ENCODE data around the gene WRAP73. TPM values are rescaled to one million over a fixed set of nuclear protein-coding genes. Genes with fewer than 3 reads are reported as not detected.

WRAP73 gene
- total RNA-seq, 4 donors from 2014 or later = 16.8 to 20.5 (median 19.5) TPM

DNA sequence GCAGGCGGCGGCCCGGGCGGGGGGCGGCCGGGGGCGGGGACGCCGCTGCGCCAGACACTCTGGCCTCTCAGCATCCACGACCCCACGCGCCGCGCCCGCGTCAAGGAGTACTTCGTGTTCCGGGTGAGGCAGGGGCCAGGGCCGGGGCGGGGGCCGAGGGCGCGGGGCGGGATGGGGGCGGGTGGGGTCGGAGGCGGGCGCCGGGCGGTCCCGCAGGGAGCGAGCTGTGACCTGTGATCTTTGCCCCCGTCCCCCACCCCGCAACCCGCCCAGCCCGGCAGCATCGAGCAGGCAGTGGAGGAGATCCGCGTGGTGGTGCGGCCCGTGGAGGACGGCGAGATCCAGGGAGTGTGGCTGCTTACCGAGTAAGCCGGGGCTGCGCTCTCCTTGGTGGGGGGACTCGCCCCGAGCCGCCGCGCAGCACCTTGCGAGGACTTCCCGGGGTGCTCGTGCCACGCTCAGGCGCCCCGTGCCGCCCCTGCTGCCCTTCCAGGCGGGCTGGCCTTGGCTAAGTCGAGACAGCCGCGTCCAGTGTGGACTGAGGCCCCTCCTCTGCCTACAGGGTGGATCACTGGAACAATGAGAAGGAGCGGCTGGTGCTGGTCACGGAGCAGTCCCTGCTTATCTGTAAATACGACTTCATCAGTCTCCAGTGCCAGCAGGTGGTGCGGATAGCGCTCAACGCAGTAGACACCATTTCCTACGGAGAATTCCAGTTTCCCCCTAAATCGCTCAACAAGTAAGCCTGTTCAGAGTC is 24.6 kb downstream of the WRAP73 start:
- TF ChIP-seq CTCF (IDR thresholded peaks at IDR 0.05; ENCODE audit: low read depth) = no peak

GRCh38 chr1:3624200-3625136 is 25.4 kb downstream of the WRAP73 start, which contains the start of gene TPRG1L:
Gene TPRG1L, plus strand, starts transcription at chr1:3625015. Its CDS starts 58 bp downstream, at chr1:3625073.
- no peak for TF ChIP-seq CTCF (IDR thresholded peaks at IDR 0.05; ENCODE audit: low read depth)

DNA sequence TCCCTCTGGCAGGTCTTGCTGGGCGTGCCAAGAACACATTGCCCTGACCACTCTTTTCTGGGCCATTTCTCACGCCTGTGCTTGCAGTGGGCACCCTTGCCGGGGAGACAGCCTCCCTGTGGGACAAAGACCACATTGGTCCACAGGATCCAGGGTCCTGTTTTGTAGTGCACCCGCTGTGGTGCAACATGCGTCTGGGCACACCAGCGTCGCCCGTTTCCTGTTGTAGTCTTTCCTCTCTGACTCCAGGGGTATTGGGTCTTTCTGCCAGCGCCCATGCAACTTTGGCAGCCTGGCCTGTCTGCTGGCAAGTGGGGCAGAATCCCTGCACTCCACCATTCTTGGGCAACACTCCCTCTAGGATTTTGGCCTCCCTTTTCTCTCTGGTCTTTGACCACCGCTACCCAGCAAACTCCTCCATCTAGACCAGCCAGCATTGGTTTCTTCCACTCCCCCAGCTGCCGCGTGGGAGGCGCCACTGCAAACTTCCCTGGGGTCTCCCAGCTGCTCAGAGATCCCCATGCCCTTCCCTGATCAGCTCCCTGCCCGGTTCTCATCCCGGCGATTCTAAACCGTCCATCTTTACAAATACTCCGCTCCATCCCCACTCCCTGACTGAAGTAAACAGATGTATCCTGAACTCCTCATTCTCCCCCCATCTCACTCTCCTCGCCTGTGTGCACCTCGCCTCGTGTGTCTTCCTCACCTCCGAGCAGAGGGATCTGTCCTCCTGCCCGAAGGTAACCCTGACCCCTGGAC is 26.3 kb downstream of the WRAP73 start:
- TF ChIP-seq CTCF (IDR thresholded peaks at IDR 0.05; ENCODE audit: low read depth) = no peak

- TF ChIP-seq CTCF (IDR thresholded peaks at IDR 0.05; ENCODE audit: low read depth) = no peak
Measured at GRCh38 chr1:3620708-3621107, 29.2 kb downstream of the WRAP73 start.

- TF ChIP-seq CTCF (IDR thresholded peaks at IDR 0.05; ENCODE audit: low read depth) = no peak
Measured at GRCh38 chr1:3618881-3619671, 30.8 kb downstream of the WRAP73 start.

DNA sequence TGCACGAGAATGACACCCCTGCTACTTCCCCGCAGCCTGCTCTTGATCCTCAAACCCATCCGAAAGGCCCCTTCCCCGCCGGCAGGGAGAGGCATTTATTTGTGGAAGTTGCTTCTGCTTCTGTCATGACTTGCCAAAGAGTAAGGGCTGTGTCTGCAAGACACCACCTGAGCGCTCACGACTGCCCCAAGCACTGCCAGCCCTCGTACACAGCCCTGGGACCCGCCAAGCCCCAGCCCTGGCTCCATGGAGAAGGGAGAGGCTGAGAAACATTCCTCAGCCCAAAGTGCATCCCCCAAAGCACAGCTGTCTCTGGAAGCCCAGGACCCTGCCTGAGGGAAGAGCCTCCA is 31.4 kb downstream of the WRAP73 start:
- no peak for TF ChIP-seq CTCF (IDR thresholded peaks at IDR 0.05; ENCODE audit: low read depth)
